ENCODE measurements around the gene NINJ1. TPM values are rescaled to one million over a fixed set of nuclear protein-coding genes. Genes with fewer than 3 reads are reported as not detected.

NINJ1 gene
- total and polyA plus RNA-seq, 2 of the 13 experiments (the other 11 are each of a cell fraction or from before 2014, with no cell fraction given), result 81.2 to 92.1 TPM

DNA sequence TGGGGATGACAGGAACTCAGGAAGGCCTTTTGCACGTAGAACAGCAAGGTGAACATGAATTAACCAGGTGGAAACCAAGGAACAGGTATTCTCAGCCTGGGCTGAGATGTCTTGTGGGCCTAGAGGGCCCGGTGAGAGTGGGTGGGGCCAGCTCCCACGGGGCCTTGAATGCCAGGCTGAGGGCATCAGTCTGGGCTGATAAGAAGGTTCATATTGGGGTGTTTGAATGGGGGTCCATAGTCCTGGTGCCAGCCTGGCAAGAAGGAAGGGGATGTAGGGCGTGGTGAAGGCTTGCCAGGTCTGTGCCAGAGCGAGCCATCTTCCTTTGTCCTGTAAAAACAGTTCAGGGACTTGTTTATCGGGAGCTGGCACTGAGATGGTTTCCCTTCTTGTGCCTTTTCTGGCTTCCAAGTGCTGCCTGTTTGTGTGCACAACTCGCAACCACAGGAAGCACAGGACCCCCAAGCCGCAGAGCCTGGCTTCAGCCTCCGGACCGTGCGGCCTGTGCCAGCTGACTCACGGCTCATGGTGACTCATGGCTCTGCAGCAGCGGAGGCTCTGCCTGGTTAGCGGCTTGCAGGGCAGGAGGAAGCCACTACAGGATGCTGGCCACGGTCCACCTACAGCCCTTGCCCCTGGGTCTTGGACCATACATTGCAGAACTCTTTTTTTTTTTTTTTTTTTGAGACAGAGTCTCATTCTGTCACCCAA, 35.7 kb downstream of the NINJ1 start (continued):
- TF ChIP-seq, protein P1, sequence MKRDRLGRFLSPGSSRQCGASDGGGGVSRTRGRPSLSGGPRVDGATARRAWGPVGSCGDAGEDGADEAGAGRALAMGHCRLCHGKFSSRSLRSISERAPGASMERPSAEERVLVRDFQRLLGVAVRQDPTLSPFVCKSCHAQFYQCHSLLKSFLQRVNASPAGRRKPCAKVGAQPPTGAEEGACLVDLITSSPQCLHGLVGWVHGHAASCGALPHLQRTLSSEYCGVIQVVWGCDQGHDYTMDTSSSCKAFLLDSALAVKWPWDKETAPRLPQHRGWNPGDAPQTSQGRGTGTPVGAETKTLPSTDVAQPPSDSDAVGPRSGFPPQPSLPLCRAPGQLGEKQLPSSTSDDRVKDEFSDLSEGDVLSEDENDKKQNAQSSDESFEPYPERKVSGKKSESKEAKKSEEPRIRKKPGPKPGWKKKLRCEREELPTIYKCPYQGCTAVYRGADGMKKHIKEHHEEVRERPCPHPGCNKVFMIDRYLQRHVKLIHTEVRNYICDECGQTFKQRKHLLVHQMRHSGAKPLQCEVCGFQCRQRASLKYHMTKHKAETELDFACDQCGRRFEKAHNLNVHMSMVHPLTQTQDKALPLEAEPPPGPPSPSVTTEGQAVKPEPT (CRISPR knock-in tag; IDR thresholded peaks at IDR 0.05; ENCODE audit: low read depth), result no peak
- TF ChIP-seq ZNF782 (CRISPR knock-in tag; IDR thresholded peaks at IDR 0.05; ENCODE audit: borderline replicate concordance) (no peak), SIX1 (CRISPR knock-in tag; IDR thresholded peaks at IDR 0.05; ENCODE audit: borderline replicate concordance) (no peak), HOXA3 (CRISPR knock-in tag; IDR thresholded peaks at IDR 0.05) (no peak), TGIF2 (CRISPR knock-in tag; IDR thresholded peaks at IDR 0.05) (0 out of 2 replicates have a peak, but pooled peaks have one; percentile 36), NFE2 (CRISPR knock-in tag; IDR thresholded peaks at IDR 0.05) (no peak), ZNF547 (CRISPR knock-in tag; IDR thresholded peaks at IDR 0.05) (no peak), ZSCAN20 (CRISPR knock-in tag; IDR thresholded peaks at IDR 0.05; ENCODE audit: borderline replicate concordance) (no peak), ZNF597 (CRISPR knock-in tag; IDR thresholded peaks at IDR 0.05) (no peak), ZNF3 (CRISPR knock-in tag; IDR thresholded peaks at IDR 0.05) (no peak)
- TF ChIP-seq, protein P2, sequence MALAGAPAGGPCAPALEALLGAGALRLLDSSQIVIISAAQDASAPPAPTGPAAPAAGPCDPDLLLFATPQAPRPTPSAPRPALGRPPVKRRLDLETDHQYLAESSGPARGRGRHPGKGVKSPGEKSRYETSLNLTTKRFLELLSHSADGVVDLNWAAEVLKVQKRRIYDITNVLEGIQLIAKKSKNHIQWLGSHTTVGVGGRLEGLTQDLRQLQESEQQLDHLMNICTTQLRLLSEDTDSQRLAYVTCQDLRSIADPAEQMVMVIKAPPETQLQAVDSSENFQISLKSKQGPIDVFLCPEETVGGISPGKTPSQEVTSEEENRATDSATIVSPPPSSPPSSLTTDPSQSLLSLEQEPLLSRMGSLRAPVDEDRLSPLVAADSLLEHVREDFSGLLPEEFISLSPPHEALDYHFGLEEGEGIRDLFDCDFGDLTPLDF (CRISPR knock-in tag; IDR thresholded peaks at IDR 0.05), result no peak
- TF ChIP-seq, protein P3, sequence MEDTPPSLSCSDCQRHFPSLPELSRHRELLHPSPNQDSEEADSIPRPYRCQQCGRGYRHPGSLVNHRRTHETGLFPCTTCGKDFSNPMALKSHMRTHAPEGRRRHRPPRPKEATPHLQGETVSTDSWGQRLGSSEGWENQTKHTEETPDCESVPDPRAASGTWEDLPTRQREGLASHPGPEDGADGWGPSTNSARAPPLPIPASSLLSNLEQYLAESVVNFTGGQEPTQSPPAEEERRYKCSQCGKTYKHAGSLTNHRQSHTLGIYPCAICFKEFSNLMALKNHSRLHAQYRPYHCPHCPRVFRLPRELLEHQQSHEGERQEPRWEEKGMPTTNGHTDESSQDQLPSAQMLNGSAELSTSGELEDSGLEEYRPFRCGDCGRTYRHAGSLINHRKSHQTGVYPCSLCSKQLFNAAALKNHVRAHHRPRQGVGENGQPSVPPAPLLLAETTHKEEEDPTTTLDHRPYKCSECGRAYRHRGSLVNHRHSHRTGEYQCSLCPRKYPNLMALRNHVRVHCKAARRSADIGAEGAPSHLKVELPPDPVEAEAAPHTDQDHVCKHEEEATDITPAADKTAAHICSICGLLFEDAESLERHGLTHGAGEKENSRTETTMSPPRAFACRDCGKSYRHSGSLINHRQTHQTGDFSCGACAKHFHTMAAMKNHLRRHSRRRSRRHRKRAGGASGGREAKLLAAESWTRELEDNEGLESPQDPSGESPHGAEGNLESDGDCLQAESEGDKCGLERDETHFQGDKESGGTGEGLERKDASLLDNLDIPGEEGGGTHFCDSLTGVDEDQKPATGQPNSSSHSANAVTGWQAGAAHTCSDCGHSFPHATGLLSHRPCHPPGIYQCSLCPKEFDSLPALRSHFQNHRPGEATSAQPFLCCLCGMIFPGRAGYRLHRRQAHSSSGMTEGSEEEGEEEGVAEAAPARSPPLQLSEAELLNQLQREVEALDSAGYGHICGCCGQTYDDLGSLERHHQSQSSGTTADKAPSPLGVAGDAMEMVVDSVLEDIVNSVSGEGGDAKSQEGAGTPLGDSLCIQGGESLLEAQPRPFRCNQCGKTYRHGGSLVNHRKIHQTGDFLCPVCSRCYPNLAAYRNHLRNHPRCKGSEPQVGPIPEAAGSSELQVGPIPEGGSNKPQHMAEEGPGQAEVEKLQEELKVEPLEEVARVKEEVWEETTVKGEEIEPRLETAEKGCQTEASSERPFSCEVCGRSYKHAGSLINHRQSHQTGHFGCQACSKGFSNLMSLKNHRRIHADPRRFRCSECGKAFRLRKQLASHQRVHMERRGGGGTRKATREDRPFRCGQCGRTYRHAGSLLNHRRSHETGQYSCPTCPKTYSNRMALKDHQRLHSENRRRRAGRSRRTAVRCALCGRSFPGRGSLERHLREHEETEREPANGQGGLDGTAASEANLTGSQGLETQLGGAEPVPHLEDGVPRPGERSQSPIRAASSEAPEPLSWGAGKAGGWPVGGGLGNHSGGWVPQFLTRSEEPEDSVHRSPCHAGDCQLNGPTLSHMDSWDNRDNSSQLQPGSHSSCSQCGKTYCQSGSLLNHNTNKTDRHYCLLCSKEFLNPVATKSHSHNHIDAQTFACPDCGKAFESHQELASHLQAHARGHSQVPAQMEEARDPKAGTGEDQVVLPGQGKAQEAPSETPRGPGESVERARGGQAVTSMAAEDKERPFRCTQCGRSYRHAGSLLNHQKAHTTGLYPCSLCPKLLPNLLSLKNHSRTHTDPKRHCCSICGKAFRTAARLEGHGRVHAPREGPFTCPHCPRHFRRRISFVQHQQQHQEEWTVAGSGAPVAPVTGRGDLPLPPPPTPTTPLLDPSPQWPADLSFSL (CRISPR knock-in tag; IDR thresholded peaks at IDR 0.05), result no peak
- TF ChIP-seq, protein P4, sequence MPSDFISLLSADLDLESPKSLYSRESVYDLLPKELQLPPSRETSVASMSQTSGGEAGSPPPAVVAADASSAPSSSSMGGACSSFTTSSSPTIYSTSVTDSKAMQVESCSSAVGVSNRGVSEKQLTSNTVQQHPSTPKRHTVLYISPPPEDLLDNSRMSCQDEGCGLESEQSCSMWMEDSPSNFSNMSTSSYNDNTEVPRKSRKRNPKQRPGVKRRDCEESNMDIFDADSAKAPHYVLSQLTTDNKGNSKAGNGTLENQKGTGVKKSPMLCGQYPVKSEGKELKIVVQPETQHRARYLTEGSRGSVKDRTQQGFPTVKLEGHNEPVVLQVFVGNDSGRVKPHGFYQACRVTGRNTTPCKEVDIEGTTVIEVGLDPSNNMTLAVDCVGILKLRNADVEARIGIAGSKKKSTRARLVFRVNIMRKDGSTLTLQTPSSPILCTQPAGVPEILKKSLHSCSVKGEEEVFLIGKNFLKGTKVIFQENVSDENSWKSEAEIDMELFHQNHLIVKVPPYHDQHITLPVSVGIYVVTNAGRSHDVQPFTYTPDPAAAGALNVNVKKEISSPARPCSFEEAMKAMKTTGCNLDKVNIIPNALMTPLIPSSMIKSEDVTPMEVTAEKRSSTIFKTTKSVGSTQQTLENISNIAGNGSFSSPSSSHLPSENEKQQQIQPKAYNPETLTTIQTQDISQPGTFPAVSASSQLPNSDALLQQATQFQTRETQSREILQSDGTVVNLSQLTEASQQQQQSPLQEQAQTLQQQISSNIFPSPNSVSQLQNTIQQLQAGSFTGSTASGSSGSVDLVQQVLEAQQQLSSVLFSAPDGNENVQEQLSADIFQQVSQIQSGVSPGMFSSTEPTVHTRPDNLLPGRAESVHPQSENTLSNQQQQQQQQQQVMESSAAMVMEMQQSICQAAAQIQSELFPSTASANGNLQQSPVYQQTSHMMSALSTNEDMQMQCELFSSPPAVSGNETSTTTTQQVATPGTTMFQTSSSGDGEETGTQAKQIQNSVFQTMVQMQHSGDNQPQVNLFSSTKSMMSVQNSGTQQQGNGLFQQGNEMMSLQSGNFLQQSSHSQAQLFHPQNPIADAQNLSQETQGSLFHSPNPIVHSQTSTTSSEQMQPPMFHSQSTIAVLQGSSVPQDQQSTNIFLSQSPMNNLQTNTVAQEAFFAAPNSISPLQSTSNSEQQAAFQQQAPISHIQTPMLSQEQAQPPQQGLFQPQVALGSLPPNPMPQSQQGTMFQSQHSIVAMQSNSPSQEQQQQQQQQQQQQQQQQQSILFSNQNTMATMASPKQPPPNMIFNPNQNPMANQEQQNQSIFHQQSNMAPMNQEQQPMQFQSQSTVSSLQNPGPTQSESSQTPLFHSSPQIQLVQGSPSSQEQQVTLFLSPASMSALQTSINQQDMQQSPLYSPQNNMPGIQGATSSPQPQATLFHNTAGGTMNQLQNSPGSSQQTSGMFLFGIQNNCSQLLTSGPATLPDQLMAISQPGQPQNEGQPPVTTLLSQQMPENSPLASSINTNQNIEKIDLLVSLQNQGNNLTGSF (CRISPR knock-in tag; IDR thresholded peaks at IDR 0.05), result no peak
